GM12864 (cell line): Measurements from ENCODE around the gene SS18L1.
A peak's percentile ranks its signal among the peaks of the same experiment; 100 is the strongest.

Experiments
- DNase-seq: peaks from one replicate; pipeline ENCODE4 v3.0.0-alpha.2; 2011; ENCODE audit warnings: low read depth
- H3K4me3 ChIP-seq: 2 replicates; pipeline ENCODE4 v1.5.1; 2011; ENCODE audit warnings: mild to moderate bottlenecking, low read depth, low read length, control low read depth
- CTCF ChIP-seq: IDR thresholded peaks from 2 replicates; pipeline ENCODE4 v1.5.1; 2011; ENCODE audit warnings: low read depth, mild to moderate bottlenecking, moderate library complexity, low read length, control low read depth, inconsistent platforms; ENCODE audit errors: missing control alignments

Gene SS18L1

GRCh38 chr20:62157387-62158087, 14.0 kb downstream of the SS18L1 start:
- no peak for DNase-seq
- no peak for TF ChIP-seq CTCF
- H3K4me3 ChIP-seq, result no peak overlapping the region

- no peak overlapping the region for H3K4me3 ChIP-seq
- TF ChIP-seq CTCF, result no peak
- DNase-seq, result no peak
Observed at GRCh38 chr20:62158088-62158400, 14.5 kb downstream of the SS18L1 start.

- DNase-seq, result no peak
Observed at GRCh38 chr20:62158541-62158940, 15.0 kb downstream of the SS18L1 start.

DNA sequence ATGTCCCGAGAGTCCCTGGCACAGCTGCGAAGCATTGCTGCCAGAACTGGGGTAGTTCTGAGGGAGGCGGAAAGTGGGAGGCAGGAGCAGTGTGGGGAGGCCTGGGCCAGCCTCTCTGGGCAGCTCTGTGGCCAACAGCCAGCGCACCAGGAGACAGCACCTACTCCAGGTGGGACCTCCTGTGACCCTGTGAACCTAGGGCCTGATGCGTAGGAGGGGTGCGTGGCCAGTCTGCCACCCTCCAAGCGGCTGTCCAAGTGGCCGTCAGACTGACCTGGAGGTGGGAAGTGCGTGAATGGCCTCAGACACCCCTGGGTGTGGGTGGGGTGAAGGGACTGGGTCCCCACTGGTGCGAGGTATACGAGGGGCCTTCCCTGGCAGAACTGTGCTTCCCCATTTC, 15.5 kb downstream of the SS18L1 start:
- DNase-seq, result no peak
- H3K4me3 ChIP-seq, result no peak overlapping the region
- TF ChIP-seq CTCF, result no peak

More at GRCh38 chr20:62158541-62158940, 15.0 kb downstream of the SS18L1 start:
- TF ChIP-seq CTCF, result no peak
- no peak overlapping the region for H3K4me3 ChIP-seq

DNA sequence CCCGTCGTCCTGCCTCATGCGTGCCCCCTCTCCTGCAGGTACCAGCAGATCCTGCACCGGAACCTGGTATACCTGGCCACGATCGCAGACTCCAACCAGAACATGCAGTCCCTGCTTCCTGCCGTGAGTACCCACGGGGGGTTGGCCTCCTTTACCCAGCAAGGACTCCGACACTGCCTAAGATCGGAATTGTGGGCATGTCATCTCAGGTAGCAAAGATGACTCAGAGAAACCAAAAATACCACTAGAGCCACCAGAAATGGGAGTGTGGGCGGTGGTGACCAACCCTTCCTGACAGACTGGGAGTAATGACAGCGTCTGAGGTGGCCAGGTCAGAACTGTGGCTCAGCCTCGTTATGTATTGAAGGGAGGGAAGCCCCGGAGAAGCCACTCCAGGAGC, 16.3 kb downstream of the SS18L1 start:
- peak; percentile 57 for DNase-seq
- H3K4me3 ChIP-seq, result no peak overlapping the region
- no peak for TF ChIP-seq CTCF

- TF ChIP-seq CTCF, result no peak
- DNase-seq, result no peak
- no peak overlapping the region for H3K4me3 ChIP-seq
Observed at GRCh38 chr20:62160253-62160652, 16.7 kb downstream of the SS18L1 start.

GRCh38 chr20:62160876-62161275, 17.3 kb downstream of the SS18L1 start:
- no peak overlapping the region for H3K4me3 ChIP-seq
- DNase-seq, result no peak
- TF ChIP-seq CTCF, result no peak
